ENCODE results near the gene CAMK2G.
"Not testable (repeated sequence)": the region's sequence is repeated elsewhere in the genome, so short reads cannot be mapped to it uniquely, and the experiment has no call there.

- not testable (repeated sequence) for TF ChIP-seq CTCF (conservative IDR thresholded peaks at IDR 0.05 in 1 of 2, IDR thresholded peaks at IDR 0.05 in 1 of 2; ENCODE audit: extremely low read depth in 1 of 2, insufficient read depth in 1 of 2, low read depth in 1 of 2, low read length in 2 of 2); EZH2 (IDR thresholded peaks at IDR 0.05; ENCODE audit: borderline replicate concordance, low read length)
These were observed 87.1 kb downstream of the CAMK2G start for GRCh38 chr10:73787031-73787800.
